Measurements from ENCODE around the gene CAMK2B.

The CAMK2B gene

GRCh38 chr7:44272456-44272855, 52.9 kb downstream of the CAMK2B start:
- DNase-seq = no peak

GRCh38 chr7:44269943-44270493, 55.4 kb downstream of the CAMK2B start:
- no peak for DNase-seq

- DNase-seq = no peak
Measured at GRCh38 chr7:44269417-44269816, 56.0 kb downstream of the CAMK2B start.

- no peak for DNase-seq
Measured at GRCh38 chr7:44268671-44269070, 56.7 kb downstream of the CAMK2B start.

GRCh38 chr7:44267719-44268421, 57.5 kb downstream of the CAMK2B start:
- DNase-seq = no peak

GRCh38 chr7:44267178-44267577, 58.2 kb downstream of the CAMK2B start:
- DNase-seq = no peak

GRCh38 chr7:44266526-44266925, 58.9 kb downstream of the CAMK2B start:
- no peak for DNase-seq

GRCh38 chr7:44265728-44266127, 59.7 kb downstream of the CAMK2B start:
- DNase-seq = no peak

GRCh38 chr7:44264221-44264931, 61.0 kb downstream of the CAMK2B start:
- peak; percentile 79 for DNase-seq

GRCh38 chr7:44263326-44264082, 61.9 kb downstream of the CAMK2B start:
- DNase-seq = no peak

- DNase-seq = no peak
Measured at GRCh38 chr7:44262031-44262430, 63.4 kb downstream of the CAMK2B start.

- no peak for DNase-seq
Measured at GRCh38 chr7:44261240-44261639, 64.2 kb downstream of the CAMK2B start.

GRCh38 chr7:44259547-44260457, 65.6 kb downstream of the CAMK2B start:
- DNase-seq = no peak

GRCh38 chr7:44258865-44259546, 66.4 kb downstream of the CAMK2B start:
- no peak for DNase-seq

- no peak for DNase-seq
Measured at GRCh38 chr7:44258423-44258760, 67.0 kb downstream of the CAMK2B start.

GRCh38 chr7:44257618-44258422, 67.6 kb downstream of the CAMK2B start:
- no peak for DNase-seq

- no peak for DNase-seq
Measured at GRCh38 chr7:44257213-44257612, 68.2 kb downstream of the CAMK2B start.

- no peak for DNase-seq
Measured at GRCh38 chr7:44256459-44256858, 68.9 kb downstream of the CAMK2B start.

GRCh38 chr7:44251881-44252280, 73.5 kb downstream of the CAMK2B start:
- no peak for DNase-seq

- no peak for DNase-seq
Measured at GRCh38 chr7:44251269-44251668, 74.1 kb downstream of the CAMK2B start.

GRCh38 chr7:44249639-44250234, 75.7 kb downstream of the CAMK2B start:
- DNase-seq = no peak
